Measurements from ENCODE around the gene TRMT10C.
"Not testable (repeated sequence)": the region's sequence is repeated elsewhere in the genome, so short reads cannot be mapped to it uniquely, and the experiment has no call there.

- TF ChIP-seq, protein P1, sequence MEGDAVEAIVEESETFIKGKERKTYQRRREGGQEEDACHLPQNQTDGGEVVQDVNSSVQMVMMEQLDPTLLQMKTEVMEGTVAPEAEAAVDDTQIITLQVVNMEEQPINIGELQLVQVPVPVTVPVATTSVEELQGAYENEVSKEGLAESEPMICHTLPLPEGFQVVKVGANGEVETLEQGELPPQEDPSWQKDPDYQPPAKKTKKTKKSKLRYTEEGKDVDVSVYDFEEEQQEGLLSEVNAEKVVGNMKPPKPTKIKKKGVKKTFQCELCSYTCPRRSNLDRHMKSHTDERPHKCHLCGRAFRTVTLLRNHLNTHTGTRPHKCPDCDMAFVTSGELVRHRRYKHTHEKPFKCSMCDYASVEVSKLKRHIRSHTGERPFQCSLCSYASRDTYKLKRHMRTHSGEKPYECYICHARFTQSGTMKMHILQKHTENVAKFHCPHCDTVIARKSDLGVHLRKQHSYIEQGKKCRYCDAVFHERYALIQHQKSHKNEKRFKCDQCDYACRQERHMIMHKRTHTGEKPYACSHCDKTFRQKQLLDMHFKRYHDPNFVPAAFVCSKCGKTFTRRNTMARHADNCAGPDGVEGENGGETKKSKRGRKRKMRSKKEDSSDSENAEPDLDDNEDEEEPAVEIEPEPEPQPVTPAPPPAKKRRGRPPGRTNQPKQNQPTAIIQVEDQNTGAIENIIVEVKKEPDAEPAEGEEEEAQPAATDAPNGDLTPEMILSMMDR (IDR thresholded peaks at IDR 0.05; ENCODE audit: insufficient read depth, low read length, poor library complexity, severe bottlenecking): not testable (repeated sequence)
- not testable (repeated sequence) for TF ChIP-seq EZH2phosphoT487 (conservative IDR thresholded peaks at IDR 0.05; ENCODE audit: low read length)
Measured at GRCh38 chr3:101613014-101613413, 51.3 kb downstream of the TRMT10C start.
